GM12892 (cell line): Measurements from ENCODE around the gene TTC27.

Source experiments
- POLR2A ChIP-seq: IDR thresholded peaks from 2 replicates; pipeline ENCODE4 v1.6.1; 2011; ENCODE audit warnings: low read depth, low read length, control low read depth
- TAF1 ChIP-seq: IDR thresholded peaks from 2 replicates; pipeline ENCODE4 v1.6.1; 2011; ENCODE audit warnings: low read depth, mild to moderate bottlenecking, control low read depth, low read length, borderline replicate concordance

DNA sequence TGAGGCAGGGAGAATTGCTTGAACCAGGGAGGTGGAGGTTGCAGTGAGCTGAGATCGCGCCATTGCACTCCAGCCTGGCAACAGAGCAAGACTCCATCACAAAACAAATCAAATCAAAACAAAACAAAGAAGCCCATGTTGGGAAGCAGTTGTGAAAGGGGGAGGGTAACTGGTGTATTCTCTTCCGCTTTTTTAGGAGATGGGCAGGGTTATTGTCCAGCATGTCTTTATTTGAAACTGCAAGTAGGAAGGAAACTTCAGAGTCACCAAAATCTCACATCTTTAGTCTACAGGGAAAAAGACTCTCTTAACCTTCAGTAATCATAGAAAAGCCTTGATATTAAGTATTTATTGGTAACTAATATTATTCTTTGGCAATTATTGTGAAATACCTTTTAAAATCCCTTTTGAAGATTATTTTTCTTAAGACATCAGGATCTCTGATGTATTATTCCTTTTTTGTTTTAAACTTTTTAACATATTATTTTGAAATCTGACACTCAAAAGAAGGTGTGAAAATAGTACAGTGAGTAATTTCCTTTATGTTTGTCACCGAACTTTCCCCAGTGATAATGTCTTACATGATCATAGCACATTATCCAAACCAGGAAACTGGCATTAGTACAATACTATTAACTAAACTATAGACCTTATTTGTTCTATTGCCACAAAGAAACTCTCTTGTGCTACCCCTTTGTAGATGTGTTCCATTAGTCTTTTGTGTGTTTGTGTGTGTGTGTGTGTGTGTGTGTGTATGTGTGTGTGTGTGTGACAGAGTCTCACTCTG is 234.6 kb downstream of the TTC27 start:
- TF ChIP-seq POLR2A (no peak), TAF1 (no peak)
